K562 (cell line): ENCODE data around the gene PDE6D. TPM values are rescaled to one million over a fixed set of nuclear protein-coding genes. Genes with fewer than 3 reads are reported as not detected.

Source experiments
- CHCHD3 ChIP-seq: fragments of 250-450 bp; sonication (Bioruptor Pico); IDR thresholded peaks from 2 replicates; pipeline ENCODE4 v2.1.2; 2022; ENCODE audit warnings: mild to moderate bottlenecking
- CREBBP ChIP-seq: IDR thresholded peaks from one replicate; pipeline ENCODE4 v1.6.1; 2012; ENCODE audit warnings: low read depth, mild to moderate bottlenecking, control low read depth, inconsistent platforms, low read length
- DNMT1 ChIP-seq: fragments of 450-650 bp; IDR thresholded peaks from 2 replicates; pipeline ENCODE4 v1.6.1; 2016; ENCODE audit warnings: antibody characterized with exemption, mild to moderate bottlenecking
- ETS1 ChIP-seq: conservative IDR thresholded peaks from 2 replicates; pipeline ENCODE4 v1.6.1; 2011; ENCODE audit warnings: low read depth, mild to moderate bottlenecking, low read length; ENCODE audit not compliant: control insufficient read depth
- EWSR1 ChIP-seq: fragments of 450-650 bp; IDR thresholded peaks from 2 replicates; pipeline ENCODE4 v1.6.1; 2018; ENCODE audit warnings: borderline replicate concordance, mild to moderate bottlenecking, low read depth, moderate library complexity; ENCODE audit not compliant: partially characterized antibody
- HDAC2 ChIP-seq: fragments of 450-650 bp; IDR thresholded peaks from 2 replicates; pipeline ENCODE4 v1.6.1; 2016; ENCODE audit warnings: mild to moderate bottlenecking
- MYBL2 ChIP-seq, 2 experiments: fragments of 450-650 bp in 1 of 2; sonication (generic) in 1 of 2; formaldehyde crosslinking in 1 of 2; IDR thresholded peaks; 2 replicates each; pipeline versions ENCODE4 v1.6.1 to v1.8.1; 2017 to 2022; ENCODE audit warnings: borderline replicate concordance in 1 of 2, inconsistent platforms in 1 of 2, low read depth in 1 of 2, mild to moderate bottlenecking in 1 of 2, missing genetic modification reagents in 1 of 2, moderate library complexity in 1 of 2
- PHTF2 ChIP-seq: fragments of 250-450 bp; sonication (Bioruptor Pico); IDR thresholded peaks from 2 replicates; pipeline ENCODE4 v1.5.0; 2021; ENCODE audit warnings: mild to moderate bottlenecking
- POLR2G ChIP-seq: fragments of 200-400 bp; formaldehyde crosslinking; IDR thresholded peaks from 2 replicates; pipeline ENCODE4 v1.6.1; 2017; ENCODE audit warnings: low read depth, mild to moderate bottlenecking, antibody characterized with exemption, low read length, moderate library complexity
- POLR2H ChIP-seq: IDR thresholded peaks from 2 replicates; pipeline ENCODE4 v1.6.1; 2016; ENCODE audit warnings: missing genetic modification characterization, low read depth, mild to moderate bottlenecking, control low read depth, missing compliant biosample characterization, moderate library complexity
- PREB ChIP-seq: sonication (generic); formaldehyde crosslinking; IDR thresholded peaks from 2 replicates; pipeline ENCODE4 v1.8.1; 2023; ENCODE audit warnings: mild to moderate bottlenecking, missing genetic modification reagents
- PRMT5 ChIP-seq: sonication (generic); formaldehyde crosslinking; IDR thresholded peaks from 2 replicates; pipeline ENCODE4 v1.5.0; 2020; ENCODE audit warnings: missing genetic modification reagents
- RBM34 ChIP-seq: fragments of 200-400 bp; formaldehyde crosslinking; IDR thresholded peaks from 2 replicates; pipeline ENCODE4 v1.6.1; 2018; ENCODE audit warnings: low read length, borderline replicate concordance; ENCODE audit not compliant: insufficient read depth
- TOE1 ChIP-seq, 2 experiments: fragments of 450-650 bp in 1 of 2; sonication (generic) in 1 of 2; formaldehyde crosslinking in 1 of 2; IDR thresholded peaks; 2 replicates each; pipeline versions ENCODE4 v1.7.1 to v1.8.0; 2016 to 2022; ENCODE audit warnings: borderline replicate concordance in 2 of 2, mild to moderate bottlenecking in 2 of 2, antibody characterized with exemption in 1 of 2, inconsistent platforms in 1 of 2, low read depth in 1 of 2, missing genetic modification reagents in 1 of 2, moderate library complexity in 1 of 2
- ZKSCAN8 ChIP-seq: fragments of 200-800 bp; sonication (Bioruptor generic); IDR thresholded peaks from 2 replicates; pipeline ENCODE4 v1.6.1; 2016; ENCODE audit warnings: missing genetic modification characterization, missing compliant biosample characterization
- ZMIZ1 ChIP-seq, 2 experiments: fragments of 150-350 bp in 1 of 2; IDR thresholded peaks; 2 replicates each; pipeline ENCODE4 v1.6.1; 2012 to 2016; ENCODE audit warnings: low read depth in 2 of 2, low read length in 2 of 2, mild to moderate bottlenecking in 1 of 2, moderate library complexity in 1 of 2
- ZNF184 ChIP-seq: sonication (generic); formaldehyde crosslinking; IDR thresholded peaks from 2 replicates; pipeline ENCODE4 v1.5.0; 2020; ENCODE audit warnings: missing genetic modification reagents
- ZNF197 ChIP-seq: fragments of 200-800 bp; sonication (Bioruptor generic); IDR thresholded peaks from 2 replicates; pipeline ENCODE4 v1.6.1; 2016; ENCODE audit warnings: low read depth, missing genetic modification characterization, missing compliant biosample characterization
- ZNF263 ChIP-seq: sonication (generic); formaldehyde crosslinking; IDR thresholded peaks from 2 replicates; pipeline ENCODE4 v1.8.0; 2022; ENCODE audit warnings: mild to moderate bottlenecking, missing genetic modification reagents, borderline replicate concordance
- ZNF507 ChIP-seq: conservative IDR thresholded peaks from 2 replicates; pipeline ENCODE4 v1.6.1; 2017; ENCODE audit warnings: missing genetic modification characterization, missing compliant biosample characterization
- polyA plus RNA-seq, 8 experiments: library from polyadenylated mRNA; depleted of rRNA in 4 of 8; stranded (reverse) in 5 of 8; unstranded in 3 of 8; fragments of >200 nt; fragmentation: Nextera tagmentation in 2 of 8; fragmentation: Illumina TruSeq in 1 of 8; extraction: Ambion mirVana in 2 of 8; extraction: Trizol in 1 of 8; gene quantifications; 2 replicates each; pipeline versions ENCODE4 v1.2.1 to v1.2.3, GENCODE V29; 2011 to 2014; ENCODE audit warnings: inconsistent platforms in 1 of 8, missing spikeins in 1 of 8
- total RNA-seq, 7 experiments: library from RNA; depleted of rRNA in 6 of 7; stranded (reverse); fragments of >200 nt in 6 of 7; fragmentation: Illumina TruSeq in 2 of 7; extraction: Trizol in 2 of 7; gene quantifications; 2 replicates each; pipeline versions ENCODE4 v1.2.1 to v1.2.3, GENCODE V29; 2011 to 2021; ENCODE audit warnings: low replicate concordance in 1 of 7

Gene PDE6D
- total and polyA plus RNA-seq, 9 of the 15 experiments (the other 6 are each of a cell fraction or from before 2014, with no cell fraction given), result 0.65 to 11.6 (median 7.0) TPM

GRCh38 chr2:231709981-231710798 is 70.9 kb downstream of the PDE6D start (continued):
- no peak for TF ChIP-seq ZMIZ1 (IDR thresholded peaks at IDR 0.05; ENCODE audit: low read depth in 2 of 2, low read length in 2 of 2)
- TF ChIP-seq RBM34, result no peak
- TF ChIP-seq PRMT5 (CRISPR knock-in tag), result no peak
- TF ChIP-seq ZKSCAN8 (CRISPR knock-in tag), result no peak
- TF ChIP-seq TOE1 (IDR thresholded peaks at IDR 0.05; ENCODE audit: borderline replicate concordance), result no peak
- no peak for TF ChIP-seq TOE1 (CRISPR knock-in tag; IDR thresholded peaks at IDR 0.05; ENCODE audit: borderline replicate concordance, low read depth)
- TF ChIP-seq ZNF507, result no peak
- no peak; the same call in none of the 2 replicates for TF ChIP-seq ETS1
- TF ChIP-seq MYBL2 (IDR thresholded peaks at IDR 0.05; ENCODE audit: low read depth), result no peak
- no peak for TF ChIP-seq MYBL2 (CRISPR knock-in tag; IDR thresholded peaks at IDR 0.05; ENCODE audit: borderline replicate concordance)
- TF ChIP-seq ZNF263 (CRISPR knock-in tag), result 0 out of 2 replicates have a peak, but pooled peaks have one; percentile 10
- no peak for TF ChIP-seq PREB (CRISPR knock-in tag)
- no peak for TF ChIP-seq EWSR1
- no peak for TF ChIP-seq PHTF2 (CRISPR knock-in tag)
- no peak for TF ChIP-seq DNMT1
- TF ChIP-seq ZNF197 (CRISPR knock-in tag), result 0 out of 2 replicates have a peak, but pooled peaks have one; percentile 61
- TF ChIP-seq CREBBP, result no peak
- TF ChIP-seq POLR2H (tag), result no peak
- peak; percentile 84 for TF ChIP-seq POLR2G
- no peak for TF ChIP-seq ZNF184 (CRISPR knock-in tag)
- TF ChIP-seq CHCHD3 (CRISPR knock-in tag), result no peak
- TF ChIP-seq HDAC2, result no peak
